Muscle of back (tissue), 11 donors: ENCODE results near the gene CACYBP. TPM values are rescaled to one million over a fixed set of nuclear protein-coding genes. Genes with fewer than 3 reads are reported as not detected.
"Not testable (repeated sequence)": the region's sequence is repeated elsewhere in the genome, so short reads cannot be mapped to it uniquely, and the experiment has no call there.

Experiments used
- DNase-seq, 3 donors: peaks; one replicate each; pipeline versions ENCODE4 v3.0.0 to v3.0.0-alpha.2; 2013
- polyA plus RNA-seq, 10 donors: library from polyadenylated mRNA; unstranded; fragments of 120-200 nt; gene quantifications; one replicate each; pipeline ENCODE4 v1.2.1, GENCODE V29; 2013; ENCODE audit not compliant: insufficient read length in 10 of 10

The CACYBP gene
- polyA plus RNA-seq, 10 donors, result 87.7 to 112 (median 104) TPM

GRCh38 chr1:175002910-175003517, 3.3 kb downstream of the CACYBP start:
- DNase-seq, result no peak

DNA sequence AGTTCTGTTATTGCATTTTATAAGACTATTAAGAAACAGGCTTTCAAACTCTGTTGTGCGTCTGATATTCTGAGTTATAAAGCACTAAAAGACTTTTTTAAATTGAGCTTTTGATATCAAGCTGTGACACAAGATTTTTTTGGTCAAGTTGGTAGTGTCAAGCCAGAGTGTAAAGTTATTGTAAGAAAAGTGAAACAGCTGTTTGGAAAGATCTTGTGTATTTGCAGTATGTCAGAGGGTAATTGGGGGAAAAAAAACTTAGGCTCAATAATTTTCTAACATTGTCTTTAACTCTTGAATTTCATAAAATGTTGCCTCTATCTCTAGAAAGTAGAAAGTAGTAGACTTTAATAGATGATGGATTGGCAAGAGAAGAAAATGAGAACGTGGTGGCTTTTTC, 3.8 kb downstream of the CACYBP start:
- DNase-seq, result no peak

- no peak for DNase-seq
Observed at GRCh38 chr1:175005085-175005783, 5.5 kb downstream of the CACYBP start.

DNA sequence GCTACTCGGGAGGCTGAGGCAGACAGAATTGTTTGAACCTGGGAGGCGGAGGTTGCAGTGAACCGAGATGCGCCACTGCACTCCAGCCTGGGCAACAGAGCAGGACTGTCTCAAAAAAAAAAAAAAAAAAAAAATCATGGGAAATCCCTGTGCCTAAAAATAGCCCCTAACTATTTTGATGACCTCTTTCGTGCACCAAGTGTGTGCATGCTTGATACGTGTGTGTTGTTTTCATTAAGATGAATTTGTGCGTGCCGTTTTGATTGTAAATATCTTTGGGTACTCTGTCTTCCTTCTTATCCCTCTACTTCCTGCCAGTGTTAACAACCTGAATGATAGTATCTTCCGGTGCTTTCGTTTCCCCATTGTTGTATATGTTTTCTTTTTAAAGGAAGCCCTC, 9.8 kb downstream of the CACYBP start:
- DNase-seq, result no peak

DNA sequence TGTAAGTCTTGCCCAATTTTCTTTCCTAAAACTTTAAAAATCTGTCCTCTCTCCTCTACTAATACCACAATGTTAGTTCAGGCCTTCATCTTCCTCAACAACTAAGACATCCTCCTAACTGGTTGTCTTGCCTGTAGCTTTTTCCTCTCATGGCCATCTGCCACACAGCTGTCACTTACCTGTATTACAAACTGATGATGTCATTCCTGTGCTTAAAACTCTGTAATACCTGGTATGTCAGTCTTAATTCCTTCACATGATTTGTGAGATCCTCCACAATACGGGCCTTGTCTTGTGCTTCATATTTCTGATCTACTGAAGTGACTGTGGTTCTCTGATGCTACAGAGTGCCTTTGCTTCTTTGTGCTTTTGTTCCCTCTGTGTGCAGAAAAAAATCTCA, 13.7 kb downstream of the CACYBP start:
- no peak for DNase-seq

DNA sequence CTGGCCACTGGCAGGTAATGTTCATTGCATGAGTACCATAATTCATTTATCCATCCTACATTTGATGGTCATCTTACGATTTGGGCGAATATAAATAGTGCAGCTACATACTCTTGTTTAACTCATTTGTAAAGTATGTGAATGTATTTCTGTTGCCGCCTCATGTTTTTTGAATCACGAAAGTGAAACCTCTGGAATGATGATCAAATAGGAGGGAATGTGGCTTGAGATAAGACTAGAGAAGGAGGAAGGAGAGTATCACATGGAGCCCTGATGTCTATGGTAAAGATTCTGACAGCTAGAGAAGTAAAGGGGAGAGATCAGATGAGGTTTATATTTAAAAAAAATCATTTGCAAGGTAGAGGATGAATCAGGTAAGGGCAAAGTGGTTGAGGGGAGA, 15.5 kb downstream of the CACYBP start:
- DNase-seq, result no peak

DNA sequence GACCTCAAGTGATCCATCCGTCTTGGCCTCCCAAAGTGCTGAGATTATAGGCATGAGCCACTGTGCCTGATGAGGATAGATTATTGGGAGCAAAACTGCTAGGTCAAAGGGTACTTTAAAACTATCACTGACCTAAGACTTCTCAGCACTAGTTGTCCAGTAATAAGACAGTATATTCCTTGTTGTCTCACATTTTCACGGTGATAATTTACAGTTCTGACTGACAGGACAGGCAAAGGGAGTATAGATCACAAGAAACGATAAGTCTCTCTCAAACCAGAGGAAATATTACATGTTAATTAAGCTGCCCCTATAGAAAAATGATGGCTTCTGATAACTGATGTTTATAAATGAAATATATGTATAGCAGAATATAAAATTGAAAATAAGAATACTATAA, 19.8 kb downstream of the CACYBP start:
- DNase-seq, result no peak

DNA sequence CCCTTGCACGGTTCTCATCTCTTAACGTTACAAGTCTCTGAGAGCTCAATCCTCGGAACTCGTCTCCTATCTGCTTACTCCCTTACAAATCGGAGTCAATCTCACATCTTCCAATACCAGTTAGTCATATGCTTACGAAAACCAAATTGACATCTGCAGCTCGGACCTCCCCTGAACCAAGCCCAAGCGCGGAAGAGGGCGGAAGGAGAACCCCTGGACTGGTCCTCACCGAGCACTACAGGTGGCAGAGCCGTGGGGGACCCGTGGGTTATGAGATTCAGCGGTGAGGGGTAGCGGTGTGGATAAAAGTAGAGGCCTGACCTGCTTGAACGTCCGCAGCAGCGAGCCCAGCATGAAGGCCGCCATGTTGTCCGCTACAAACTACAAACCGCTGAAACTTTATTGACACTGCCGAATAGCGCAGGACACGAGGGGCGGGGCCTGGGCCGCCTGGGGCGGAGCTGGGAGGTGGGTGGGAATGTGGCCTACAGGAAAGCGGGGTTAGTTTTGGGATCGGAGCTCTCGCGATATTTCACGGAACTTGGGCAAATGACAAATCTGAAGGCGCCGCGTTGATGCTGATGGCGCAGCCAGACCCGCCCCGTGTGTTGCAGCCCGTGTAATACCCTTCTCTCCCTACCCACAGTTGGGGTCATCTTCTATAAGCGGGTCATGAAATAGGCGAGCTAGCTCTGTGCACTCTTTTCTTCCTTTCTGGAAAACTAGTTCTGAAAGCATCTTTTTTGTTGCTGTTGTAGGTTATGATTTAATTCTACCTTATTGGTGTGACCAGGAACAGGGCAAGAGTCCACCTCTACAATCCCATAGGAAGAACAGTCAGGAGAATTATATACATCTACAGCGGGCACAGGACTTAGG, 23.5 kb downstream of the CACYBP start, which contains the start of gene MRPS14:
Gene MRPS14, minus strand, starts transcription at position 383 of the 879 bp plus-strand sequence. Its CDS starts 17 bp downstream, at position 366.
- DNase-seq, result peak; percentile 98 to 100 (median 100)

DNA sequence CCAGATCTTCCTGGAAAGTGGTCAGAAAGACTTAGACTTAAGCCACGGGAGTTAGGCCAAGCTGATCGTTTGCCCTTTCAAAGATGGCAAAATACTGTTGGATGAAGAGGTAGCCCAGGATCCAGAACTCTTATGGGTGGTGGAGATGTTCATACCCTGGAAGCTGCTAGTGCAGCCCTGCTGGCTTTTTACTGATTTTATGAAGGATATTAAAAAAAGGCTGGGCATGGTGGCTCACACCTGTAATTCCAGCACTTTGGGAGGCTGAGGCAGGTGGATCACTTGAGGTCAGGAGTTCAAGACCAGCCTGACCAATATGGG, 24.1 kb downstream of the CACYBP start:
- DNase-seq, result not testable (repeated sequence)

GRCh38 chr1:175024773-175025172, 25.0 kb downstream of the CACYBP start:
- DNase-seq, result no peak

DNA sequence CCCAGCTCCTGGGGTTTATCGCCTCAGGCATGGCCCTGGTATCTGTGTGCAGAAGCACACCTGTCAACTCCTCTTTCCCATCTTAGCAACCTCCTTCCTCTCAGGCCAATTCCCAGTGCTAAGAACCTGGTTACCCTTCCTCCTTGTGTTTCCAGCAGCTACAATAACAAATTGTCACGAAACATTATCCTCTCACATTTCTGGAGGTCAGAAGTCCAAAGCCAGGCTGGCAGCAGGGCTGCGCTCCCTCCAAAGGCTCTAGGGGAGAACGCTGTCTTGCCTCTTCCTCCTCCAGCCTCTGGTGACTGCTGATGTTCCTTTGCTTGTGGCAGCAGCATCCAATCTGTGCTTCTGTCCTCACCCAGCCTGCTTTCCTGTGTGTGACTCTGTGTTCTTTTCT, 34.2 kb downstream of the CACYBP start:
- DNase-seq, result no peak

DNA sequence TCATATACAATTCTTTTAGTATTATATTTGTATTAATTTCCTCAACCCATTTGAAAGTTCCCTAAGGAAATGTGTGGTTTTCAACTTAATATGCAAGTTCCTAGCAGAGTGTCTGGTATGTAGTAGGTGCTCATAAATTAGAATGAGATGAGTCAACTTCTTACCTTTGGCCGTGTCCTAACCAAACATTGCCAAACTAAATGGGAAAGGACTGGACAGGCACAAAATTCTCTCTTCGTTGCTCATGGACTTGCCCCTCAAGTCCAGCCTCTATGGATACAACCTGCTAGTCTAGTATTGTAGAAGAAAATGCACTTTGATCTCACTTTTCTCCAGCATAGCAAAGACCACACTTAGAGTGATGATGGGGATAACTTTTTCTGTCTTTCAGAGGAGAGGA, 35.0 kb downstream of the CACYBP start:
- no peak for DNase-seq

DNA sequence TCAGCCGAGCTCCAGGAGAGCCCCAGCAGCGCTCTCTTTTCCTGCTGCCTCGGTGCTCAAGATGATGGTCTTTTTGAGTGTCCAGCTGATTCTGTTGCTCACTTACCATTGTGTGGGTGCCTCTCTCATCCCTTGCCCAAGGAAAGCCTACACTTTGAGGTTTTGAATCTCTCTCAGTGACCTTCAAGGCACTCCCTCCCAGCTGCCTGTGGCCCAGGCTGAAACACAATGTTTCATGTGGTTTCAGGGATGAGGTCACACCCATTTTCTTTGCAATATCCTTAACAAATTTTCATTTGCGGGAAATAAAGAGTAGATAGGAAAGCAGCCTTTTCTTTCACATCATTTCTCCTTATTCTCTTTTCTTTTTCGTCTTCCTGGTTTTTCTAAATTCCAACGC, 36.1 kb downstream of the CACYBP start:
- no peak for DNase-seq

DNA sequence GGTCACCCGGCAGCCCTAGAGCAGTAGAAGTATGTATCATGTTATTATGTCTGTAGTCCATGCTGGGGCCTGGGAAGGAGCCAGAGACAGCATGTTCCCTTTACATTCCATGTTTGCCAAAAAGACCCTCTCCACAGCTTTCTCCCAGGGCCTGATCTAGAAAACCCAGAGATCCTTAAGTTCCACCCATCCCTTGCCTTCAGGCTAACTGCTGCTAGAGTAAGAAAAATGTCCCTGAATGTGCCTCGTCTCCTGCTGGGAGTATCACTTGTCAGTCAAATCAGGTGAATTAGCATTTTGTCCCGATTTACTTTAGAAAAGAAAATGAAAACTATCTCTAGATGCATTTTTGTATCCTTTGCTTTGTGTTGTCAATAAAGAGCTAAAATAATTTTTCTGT, 36.7 kb downstream of the CACYBP start:
- DNase-seq, result no peak

GRCh38 chr1:175037416-175037815, 37.7 kb downstream of the CACYBP start:
- no peak for DNase-seq

DNA sequence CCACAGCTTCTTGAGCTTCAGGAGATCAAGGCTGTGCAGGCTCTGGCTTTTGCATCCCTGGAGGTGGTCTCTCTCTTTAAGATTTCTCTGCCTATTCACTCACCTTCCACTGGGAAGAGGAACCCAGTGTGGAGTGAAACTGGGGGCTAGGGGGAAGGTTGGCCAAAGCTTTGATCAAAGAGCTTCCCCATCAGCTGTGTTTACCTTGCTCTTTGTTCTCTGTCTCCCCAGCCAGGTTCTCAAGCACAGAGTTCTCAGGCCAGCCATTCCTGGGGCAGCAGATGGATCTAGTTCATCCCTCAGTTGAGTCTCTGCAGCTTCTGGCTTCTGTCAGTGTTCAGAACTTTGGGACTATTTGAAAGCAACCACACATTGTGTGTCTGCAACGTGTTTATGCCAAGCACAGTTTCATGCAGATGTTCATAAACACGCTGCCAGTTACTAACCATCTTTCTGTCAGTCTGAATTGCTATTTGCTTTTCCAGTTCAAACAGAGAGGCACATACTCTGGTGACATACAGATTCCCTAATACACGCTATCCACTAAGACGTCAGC, 40.7 kb downstream of the CACYBP start:
- DNase-seq, result no peak

DNA sequence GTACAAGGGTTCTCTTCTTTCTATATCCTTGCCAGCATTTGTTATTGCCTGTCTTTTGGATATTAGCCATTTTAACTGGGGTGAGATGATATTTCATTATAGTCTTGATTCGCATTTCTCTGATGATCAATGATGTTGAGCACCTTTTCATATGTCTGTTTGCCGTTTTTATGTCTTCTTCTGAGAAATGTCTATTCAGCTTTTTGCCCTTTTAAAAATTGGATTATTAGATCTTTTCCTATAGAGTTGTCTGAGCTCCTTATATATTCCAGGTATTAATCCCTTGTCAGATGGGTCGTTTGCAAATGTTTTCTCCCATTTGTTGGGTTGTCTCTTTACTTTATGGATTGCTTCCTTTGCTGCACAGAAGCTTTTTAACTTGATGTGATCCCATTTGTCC, 42.9 kb downstream of the CACYBP start:
- DNase-seq, result no peak

GRCh38 chr1:175043824-175044223, 44.1 kb downstream of the CACYBP start:
- DNase-seq, result no peak

- not testable (repeated sequence) for DNase-seq
Observed at GRCh38 chr1:175044591-175044990, 44.8 kb downstream of the CACYBP start.

DNA sequence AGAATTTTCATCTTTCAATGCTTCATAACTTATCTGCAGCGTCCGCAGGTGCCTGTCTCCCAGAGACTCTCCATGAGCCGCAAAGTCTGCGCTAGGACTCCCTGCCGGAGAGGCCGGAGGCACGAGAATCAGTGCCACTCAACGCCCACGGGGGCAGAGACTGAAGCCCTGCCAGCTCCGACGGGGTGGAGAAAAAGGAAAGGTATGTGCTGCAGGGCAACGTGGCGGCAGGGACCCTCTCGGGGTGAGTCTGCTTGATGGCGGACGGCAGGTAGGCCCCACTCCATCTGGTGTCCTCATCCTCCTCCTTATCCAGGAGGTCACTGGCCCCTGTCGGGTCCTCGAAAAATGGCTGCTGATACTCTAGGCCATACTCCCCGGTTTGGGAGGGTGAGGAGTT, 45.4 kb downstream of the CACYBP start:
- DNase-seq, result no peak

- DNase-seq, result no peak
Observed at GRCh38 chr1:175045519-175045918, 45.8 kb downstream of the CACYBP start.

DNA sequence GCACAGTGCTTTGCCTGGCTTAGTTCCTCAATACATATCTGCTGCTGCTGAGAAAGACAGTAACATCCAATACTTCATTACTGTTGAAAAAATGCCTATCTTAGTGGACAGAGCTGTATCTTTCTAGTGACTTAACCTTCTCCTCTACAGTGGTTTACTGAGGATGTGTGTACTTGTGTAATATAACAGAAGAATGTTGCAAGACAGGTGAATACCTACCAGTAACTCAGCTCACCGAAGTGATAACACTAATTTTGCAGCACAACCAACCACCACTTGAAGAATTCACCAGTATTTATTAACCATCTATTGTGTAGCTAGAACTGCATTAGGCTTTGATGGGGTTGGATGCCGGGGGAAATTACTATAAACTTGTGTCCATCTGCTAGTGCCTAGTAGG, 51.2 kb downstream of the CACYBP start:
- DNase-seq, result no peak

- DNase-seq, result no peak
Observed at GRCh38 chr1:175054736-175055135, 55.0 kb downstream of the CACYBP start.
